ENCODE data around the gene PLPP3.

PLPP3 gene

DNA sequence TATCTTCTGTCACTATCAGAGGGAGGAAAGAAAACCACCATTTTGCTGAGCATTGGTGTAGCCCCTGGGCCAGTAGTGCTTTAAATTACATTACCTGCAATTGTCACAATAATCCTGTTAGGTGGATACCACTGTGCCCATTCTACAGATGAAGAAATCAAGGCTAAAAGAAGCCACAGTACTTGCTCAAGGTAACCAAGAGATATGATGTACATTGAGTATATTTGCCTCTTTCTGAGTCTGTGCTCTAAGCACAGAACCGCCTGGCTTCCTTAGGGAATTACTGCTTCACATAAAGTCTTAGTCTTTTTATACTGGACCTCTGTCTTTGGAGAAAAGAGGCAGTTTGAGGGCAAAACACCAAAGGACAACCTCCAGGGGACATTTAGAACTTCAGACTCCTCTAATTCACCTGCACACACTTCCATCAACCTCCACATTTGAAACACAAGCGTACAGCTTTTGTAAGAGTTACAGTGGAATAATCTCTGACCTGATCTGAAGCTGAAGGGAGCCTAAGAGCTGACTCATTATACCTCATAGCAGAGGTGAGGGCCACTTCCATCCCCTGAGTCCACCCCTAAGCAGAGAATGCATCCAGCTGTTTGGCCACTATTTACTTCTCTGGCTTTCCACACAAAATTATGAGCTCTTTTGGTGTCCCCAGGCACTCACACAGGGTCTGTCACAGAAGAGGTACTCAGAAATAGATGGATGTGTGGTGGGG, 61.8 kb downstream of the PLPP3 start:
- no peak for DNase-seq

DNA sequence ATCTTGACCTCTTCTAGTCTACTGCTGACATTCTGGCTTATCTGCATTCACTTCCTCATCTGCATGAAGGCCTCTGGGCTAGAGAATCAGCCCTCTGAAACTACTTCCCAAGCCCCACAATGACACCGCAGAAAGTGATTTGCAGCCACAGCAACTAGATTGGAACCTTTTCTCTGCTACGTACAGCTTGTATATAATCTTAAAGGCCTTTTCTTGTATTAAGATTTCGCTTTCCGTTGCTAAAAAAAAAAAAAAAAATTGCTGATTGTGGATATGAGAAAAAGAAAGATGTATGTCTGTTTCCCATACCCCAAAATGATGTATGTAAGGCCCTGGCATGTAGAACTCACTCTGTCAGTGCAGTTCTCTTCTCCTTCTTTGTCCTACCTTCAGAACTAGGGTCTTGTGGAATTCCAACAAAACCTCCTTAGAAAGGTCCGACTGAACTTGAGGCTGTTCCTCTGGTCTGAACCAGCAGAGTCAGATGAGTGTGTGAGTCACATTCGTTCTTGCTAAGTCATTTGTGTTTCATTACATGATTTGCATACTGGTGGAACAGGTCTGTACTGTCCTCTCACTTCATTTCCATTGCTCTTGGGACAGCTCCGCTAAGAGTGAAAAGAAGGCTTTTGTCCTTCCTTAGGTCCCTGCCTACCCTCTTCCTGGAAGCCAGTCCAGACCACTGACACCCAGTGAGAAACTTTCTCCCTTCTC, 62.7 kb downstream of the PLPP3 start:
- peak; percentile 82 to 95 (median 92) for DNase-seq

DNA sequence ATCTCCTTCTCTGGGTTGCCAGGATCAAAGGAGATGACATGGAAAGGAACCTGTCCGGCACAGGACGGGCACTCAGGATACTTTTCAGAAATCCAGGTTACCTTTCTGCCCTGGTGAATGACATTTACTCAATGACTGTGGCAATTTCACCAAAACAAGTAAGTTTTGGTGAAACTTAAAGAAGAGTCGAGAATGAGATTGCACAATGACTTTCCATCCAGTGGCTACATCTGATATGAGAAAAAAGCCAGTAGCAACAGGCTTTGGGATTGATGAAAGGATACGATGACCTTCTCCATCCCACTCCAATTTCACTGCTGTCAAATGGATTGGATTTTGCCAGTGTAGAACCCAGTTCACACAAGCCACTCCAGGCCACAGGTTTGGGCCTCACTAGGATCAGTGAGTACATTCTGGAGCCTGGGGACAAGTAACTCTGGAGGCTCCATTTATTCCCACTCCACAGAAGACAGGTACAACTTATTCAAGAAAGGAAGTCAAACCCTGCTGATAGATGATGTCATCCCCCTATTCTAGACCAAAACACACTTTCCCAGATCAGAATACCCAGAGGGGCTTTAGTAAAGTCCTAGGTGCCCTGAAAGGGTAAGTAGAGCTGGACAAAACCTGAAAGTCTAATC, 63.3 kb downstream of the PLPP3 start:
- DNase-seq: no peak

DNA sequence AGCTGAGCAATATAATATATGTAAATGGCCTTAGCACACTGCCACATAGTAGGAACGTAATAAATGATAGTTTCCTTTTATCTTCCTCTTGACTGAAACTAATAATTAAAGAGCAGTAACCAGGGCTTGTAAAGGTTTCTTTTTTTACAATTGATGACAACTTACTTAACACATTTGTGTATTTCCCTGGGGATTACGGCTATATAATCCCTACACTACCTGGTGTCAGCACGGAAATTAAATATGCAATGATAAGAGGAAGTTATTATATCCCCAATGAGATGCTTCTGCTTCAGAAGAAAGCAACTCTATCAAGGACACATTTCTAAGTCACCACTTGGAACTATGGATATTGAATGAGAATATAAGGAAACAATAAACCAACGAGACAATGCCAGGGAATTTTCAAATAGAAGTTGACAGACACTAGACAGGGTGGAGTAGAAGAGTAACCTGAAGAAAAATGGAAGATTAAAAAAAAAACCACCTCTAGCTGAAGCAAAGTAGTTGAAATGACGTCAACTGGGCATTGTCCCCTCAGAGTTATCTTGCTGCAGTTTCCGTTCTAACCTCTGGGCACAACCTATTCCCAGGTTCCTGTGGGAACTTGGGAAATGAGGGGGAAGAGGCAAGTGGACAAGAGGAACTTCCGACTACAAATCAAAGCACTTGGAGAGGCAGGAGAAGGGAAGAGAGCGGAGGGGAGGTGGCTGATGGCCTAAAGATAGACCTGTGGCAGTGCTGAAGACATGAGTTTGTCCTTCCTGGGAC, 66.5 kb downstream of the PLPP3 start:
- DNase-seq: peak in 1 of 3 donors; percentile 57

DNA sequence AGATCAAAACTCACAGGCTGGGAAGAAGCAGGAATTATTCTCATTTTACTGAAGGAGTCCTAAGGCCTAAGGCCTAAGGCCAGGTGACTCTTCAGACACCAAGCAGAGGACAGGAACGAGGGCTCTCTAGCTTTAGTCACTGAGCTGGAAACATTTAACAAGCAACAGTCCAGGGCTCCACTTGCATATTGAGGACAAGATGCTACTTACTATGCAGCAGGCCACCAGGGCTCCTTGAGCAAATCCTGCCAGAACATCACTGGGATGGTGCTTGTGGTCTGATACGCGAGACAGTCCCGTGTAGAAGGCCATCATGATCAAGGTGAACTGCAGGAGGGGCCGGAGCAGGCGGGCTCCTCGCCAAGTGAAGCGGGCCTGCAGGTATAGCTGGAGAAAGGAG, 67.6 kb downstream of the PLPP3 start:
- DNase-seq: no peak

DNA sequence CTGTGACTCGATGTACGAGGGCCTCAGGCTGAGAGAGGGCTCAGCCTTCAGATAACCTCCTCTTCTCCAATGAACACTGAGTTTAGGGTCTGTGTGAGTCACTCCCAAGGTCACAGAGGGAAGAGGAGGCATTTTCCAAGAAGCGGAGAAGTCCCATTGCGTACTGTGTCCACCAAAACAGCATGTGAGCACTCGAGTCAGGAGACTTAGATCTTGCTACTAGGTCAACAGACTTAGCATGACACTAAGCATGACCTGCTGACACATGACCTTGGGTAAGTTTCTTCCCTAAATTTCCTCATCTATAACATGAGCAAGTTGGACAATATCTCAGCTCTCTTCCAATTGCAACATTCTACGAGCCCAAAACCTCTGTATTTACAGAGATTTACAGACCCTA, 68.0 kb downstream of the PLPP3 start:
- peak; percentile 90 to 98 (median 93) for DNase-seq

DNA sequence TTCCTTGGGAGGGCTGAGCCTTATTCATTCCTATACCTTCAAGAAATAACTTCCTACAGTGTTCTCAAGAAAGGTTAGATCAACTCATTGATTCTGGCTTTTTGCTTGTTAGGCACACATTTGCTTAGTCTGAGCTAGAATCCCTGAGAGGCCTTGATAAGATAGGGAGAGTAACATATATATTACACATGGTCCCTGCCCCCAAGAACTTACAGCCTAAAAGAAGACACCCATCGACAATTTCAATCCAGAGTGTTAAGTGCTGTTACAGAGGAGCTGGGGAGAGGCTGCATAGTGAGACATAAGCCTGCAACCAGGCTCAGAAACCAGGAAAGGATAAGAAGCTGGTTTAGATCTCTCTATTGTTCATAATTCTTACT, 68.7 kb downstream of the PLPP3 start:
- no peak for DNase-seq

DNA sequence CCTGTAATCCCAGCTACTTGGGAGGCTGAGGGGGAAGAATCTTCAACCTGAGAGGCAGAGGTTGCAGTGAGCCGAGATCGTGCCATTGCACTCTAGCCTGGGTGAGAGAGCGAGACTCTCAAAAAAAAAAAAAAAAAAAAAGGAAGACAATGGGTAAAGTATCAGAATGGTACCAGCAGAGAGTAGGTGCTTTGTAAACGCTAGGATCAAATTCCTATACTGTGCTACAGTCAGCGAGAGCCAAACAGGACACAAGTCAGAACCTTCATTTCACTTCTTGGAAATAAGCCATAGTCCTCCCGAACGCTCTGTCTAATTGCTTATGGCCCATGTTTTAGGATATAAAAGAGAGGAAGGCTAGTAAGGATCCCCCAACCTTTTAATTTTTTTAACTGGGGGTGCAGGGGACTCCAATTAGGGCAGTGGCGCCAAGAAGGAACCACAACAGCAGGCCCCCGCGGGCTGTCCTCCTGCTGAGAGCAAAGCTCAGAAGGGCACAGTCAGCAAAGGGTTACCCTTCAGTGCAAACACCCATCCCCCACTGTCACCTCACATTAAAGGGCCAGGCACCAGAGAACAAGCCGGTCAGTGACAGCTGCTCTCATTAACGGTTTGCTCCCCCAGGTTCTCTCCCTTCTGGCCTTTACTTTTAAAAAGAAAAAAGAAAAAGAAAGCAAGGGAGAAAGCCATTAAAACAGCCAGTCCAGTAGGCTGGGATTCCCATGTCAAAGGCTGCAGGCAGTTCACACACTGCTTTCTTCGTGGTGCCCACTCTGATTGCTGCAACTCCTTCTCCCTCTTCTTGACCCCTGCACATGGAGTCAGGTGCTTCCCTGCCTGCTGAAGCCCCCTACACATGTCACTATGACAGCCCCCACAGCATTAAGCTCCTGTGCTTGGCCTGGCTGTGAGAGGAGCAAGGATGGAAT, 69.4 kb downstream of the PLPP3 start:
- no peak for DNase-seq

DNA sequence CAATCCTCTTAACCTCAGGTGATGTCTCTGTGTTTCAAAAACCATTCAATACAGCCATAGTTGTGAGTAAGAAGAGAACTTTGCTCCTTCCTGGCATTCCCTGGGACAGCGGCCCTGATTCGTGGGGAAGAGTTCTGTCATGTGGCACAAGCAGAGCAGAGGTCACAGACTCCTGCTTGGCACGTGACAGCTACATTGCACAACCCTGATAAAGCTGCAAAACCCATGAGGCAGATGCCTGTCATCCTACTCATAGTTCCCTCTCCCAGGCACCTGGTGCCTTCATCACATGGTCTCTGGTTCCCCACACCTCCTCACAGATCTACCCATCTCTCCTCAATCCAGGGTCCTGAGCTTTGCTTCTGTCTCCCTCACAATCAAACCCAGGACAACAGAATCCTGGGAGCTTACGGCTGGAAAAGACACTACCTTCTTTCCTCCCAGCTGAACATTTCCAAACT, 70.8 kb downstream of the PLPP3 start:
- peak; percentile 56 to 61 (median 59) for DNase-seq

DNA sequence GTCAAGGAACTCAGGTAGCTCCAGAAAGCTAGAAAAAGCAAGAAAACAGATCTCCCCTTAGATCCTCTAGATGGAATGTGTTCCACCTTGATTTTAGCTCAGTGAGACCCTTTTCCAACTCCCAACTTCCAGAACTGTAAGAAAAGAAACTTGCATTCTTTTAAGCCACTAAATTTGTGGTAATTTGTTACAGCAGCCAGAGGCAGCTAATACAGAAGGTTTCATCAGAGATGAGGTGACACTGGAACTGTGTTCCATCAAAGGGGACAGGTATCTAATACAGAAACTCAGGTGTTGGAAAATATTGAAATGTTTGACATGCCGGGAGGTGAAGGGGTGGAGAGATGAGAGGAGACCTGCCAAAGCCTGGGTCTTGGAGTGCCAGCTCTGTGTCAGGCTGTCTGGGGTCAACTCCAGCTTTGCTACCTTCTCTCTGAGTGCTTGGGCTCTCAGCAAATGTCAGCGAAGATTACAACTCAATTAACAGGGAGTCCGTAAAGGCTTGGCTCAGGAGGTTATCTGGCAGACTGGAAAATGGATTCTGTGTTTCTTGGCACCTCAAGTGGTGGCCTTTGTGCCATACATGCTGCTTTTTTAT, 71.3 kb downstream of the PLPP3 start:
- DNase-seq: no peak

DNA sequence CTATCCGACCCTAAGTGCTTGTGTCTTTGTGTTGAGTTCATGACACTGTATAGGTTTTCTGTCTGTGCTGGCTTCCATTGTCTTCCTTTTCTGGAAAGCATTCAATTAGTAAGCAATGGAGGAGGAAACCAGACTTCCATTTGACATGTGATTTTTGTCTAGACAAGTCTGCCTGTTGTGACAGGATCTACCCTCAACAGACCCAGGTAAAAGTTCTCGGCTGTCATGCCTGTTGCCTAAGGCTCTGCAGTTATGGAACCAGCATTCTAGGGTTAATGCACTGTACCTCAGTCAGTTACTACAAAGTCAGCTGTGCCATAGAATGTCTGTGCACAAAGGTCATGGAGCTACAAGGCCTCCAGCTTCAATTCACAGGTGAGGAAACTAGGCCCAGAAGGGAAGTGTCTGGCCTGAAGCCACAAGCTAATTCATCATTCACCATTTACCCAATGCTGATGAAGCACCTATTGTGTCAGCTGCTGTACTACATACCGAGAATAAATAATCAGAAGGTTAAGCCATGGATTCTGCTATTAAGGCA, 72.3 kb downstream of the PLPP3 start:
- no peak for DNase-seq

DNA sequence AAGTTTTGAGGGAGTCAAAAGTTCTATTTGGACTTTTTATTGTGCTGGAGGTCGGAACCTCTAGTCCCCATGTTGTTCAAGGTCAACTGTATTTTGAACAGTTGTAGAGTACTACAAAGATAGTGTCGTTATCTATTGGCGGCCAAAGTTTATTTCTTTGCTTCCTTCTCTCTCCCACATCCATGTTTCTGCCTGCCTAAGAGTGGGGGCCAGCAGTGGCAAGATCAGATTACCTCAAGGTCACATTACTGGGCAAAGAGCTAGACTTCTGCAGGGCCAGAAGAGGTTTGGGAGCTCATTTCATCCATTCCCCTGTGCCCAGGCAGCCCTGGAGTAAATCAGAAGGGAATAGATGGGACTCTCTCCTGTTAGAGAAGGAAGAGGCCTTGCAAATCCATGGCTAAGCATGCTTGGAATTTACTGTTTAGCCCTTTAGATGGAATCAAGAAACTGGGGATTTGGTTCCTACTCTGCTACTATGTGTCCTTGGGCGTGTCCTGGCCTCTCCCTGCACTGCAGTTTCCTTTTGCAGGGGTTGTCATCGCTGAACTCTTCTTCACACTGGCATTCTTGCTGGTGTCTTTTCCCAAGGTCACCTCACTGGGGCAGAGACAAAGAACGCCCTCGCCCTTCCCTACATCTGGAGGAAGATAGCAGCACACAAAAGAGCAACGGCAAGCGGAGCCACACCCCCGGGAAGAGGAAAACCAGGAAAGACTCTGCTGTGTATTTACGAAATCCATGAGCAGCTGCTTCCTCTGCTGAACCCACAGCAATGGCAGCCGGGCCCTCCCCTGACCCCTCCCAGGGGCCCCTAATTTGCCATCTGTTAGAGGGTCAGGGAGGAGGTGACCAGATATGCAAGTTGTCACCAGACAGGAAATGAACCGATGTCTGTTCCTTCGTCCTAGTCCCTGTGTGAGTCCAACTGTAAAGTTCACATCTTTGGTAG, 73.3 kb downstream of the PLPP3 start:
- DNase-seq: no peak

DNA sequence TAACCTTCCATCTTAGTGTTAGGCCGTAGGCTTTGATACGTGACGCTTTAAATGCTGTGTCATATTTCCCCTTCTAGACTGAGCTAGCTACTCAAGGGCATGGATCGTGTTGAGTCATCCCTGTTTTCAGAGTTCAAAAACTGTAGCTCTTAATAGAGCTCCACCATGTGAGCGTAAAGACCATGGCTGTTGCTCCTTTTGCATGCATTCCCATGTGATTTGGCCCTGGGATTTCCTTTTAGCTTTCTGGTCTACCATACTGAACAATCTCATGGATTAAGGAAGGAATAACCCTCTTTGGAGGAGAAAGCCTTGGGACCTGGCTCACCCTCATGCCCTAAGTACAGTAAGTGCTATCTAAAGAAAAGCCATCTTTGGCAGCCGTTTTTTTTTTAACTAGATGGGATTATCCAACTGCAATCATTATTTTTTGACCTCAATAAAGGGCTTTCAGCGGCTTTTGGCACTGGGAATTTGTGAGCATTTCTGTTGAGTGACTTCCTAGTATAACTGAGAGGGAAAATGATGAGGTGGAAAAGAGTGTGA, 76.6 kb downstream of the PLPP3 start:
- peak; percentile 77 to 91 (median 85) for DNase-seq

DNA sequence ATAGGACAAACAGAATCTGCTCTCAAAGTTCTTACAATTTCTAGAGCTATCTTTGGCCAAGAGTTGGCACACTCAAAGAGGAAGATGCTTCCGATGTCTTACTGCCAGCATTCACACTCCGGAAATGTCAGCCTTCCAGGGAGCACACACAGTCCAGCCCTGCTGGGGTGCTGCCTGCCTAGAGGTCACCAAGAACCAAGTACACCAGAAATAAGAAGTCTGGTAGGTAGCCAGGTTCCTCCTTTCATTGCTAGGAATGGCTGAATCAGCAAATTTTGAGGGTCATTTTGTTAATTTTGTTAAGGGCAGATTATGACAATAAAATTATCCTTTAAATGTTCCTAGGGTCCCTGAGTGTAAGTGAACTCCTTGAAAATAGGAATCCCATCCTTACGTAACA, 77.5 kb downstream of the PLPP3 start:
- DNase-seq: no peak

DNA sequence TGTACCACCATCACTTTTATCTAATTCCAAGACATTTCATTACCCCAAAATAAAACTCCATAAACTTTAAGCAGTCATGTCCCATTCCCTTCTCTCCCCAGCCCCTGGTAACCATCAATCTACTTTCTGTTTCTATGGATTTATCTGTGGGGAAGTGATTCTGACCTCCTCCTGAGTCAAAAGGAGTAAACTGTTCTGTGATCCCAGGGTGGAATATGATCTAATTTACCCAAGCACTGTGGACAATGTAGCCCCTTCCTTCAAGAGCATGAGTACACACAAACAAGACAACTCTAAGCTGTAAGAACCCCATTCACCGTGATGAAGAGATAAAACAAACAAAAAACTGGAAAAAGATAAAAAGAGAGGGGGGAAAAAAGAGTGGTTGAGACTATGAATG, 77.9 kb downstream of the PLPP3 start:
- no peak for DNase-seq

DNA sequence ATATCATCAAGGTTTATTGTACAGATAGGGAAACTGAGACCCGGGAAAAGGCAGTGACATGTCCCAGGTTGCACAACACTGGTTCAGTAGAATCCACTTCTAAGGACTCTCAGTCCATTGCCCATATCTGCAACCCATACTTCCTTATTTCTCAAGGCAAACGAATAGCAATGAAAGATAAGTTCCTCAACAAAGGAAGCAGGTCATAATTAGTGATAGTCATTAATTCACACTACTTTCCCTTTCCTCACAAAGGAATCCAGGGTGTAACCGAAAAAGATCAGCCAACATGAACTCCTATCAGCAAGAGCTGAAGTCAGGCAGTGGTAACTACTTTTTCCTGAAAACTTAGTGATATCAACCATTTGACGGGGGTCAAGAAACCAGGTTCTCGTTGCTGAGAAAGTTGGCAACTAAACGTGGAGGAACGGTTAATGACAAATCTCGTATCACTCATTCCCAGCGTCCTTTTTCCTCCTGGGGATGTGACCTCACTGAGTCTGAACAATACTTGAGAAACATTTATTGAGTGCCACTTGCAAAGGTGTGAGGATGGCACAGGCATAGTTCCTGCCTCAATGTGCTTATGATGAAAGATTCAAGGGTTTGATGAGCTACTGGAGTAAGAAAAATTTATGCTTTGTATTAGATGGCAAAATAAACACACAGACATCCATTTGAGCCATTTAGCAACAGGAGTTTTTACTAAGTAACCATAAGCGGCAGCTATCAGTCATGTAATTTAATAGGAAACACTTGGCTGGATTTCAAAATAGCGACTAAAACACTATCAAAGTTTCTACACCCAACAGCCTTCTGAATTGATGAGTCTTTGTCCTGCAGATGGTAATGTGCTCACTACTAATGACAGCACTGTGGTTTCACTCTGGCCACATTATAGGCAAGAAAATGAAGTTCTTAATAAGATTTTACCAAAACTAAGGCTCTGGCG, 82.3 kb downstream of the PLPP3 start:
- DNase-seq: no peak

DNA sequence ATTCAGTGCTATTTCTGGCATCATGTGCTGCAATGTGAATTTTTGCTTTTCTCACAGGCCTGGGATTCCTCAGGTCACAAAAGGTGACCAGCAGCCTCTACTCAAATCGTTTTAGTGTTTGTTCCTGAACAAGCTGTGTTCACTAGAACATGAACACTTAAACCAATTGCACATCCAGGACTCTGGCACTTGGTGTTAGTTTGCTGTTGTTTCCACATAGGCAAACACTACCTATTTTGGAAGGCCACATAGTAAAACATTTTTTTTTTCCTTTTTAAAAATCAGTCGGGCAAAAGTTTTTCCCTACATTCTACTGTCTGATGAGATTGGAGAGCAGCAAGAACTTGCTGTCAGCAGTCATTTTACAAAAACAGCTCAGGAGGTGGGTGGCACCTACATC, 83.2 kb downstream of the PLPP3 start:
- DNase-seq: no peak

DNA sequence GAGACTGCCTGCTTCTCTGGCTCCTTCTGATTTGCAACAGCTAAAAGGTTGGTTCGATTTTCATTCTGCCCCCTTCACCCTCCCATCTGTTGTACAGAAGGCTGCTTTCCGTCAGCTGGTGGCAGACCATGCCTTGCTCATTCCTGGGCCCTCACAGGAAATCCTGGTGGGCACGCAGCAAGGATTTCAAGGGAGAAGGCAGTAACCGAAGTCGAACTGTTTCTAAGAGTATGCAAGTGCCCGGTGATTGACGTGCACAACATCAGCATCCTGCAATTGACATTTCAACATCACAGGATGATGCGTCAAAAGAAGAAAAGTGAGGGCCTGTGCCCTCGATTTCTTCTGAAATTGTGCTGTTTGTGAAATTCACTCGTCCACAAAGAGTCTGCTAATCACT, 83.8 kb downstream of the PLPP3 start:
- no peak for DNase-seq

DNA sequence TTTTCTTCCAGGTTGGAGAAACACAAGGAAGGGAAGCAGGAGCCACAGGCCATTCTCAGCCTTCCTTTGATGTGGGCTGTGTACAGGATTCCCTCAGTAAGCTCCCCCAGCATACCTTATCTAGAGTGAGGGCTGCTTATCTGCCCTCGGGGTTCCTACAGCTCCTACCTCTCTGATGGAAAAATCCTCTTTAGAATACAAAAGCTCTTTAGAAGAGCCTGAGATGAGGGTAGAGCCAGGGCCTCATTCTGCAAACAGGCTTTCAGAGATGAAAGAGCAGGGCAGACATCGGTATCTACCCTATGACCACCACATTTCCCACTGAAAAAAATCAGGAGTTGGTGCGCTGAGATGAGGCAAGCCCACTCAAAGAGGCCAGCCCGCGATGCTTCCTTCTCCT, 85.1 kb downstream of the PLPP3 start:
- no peak for DNase-seq
